ENCODE results near the gene SND1. TPM values are rescaled to one million over a fixed set of nuclear protein-coding genes. Genes with fewer than 3 reads are reported as not detected.
A peak's percentile ranks its signal among the peaks of the same experiment; 100 is the strongest.

The SND1 gene
- total and polyA plus RNA-seq, 12 donors, result 58.9 to 266 (median 132) TPM

GRCh38 chr7:128026551-128026950 lies 374.6 kb downstream of the SND1 start:
- H3K27ac ChIP-seq, result no peak overlapping the region
- intact Hi-C loops (cut with DNase I), result no loop called here
- H3K27me3 ChIP-seq, result no peaks in the 10 kb centered on the region

GRCh38 chr7:128027485-128027980 lies 375.5 kb downstream of the SND1 start:
- TF ChIP-seq CTCF (IDR thresholded peaks at IDR 0.05) (no peak), POLR2A (IDR thresholded peaks at IDR 0.05) (no peak)
- Histone ChIP-seq H3K4me3 (no peak overlapping the region), H3K27me3 (no peaks in the 10 kb centered on the region), H3K9me3 (replicated peaks in 1 of 3) (no peaks in the 10 kb centered on the region), H3K4me1 (replicated peaks in 1 of 2) (peaks cover 17 to 67% of the 10 kb centered on the region in 2 donors), H3K36me3 (replicated peaks in 1 of 2) (no peaks in the 10 kb centered on the region), H3K27ac (peak overlapping the region in 1 of 5 donors; percentile 13)
- no peak for DNase-seq
- 52 to 71% (median 57%) methylated on average over 4 of the region's 4 CpGs for WGBS, 4 donors
- intact Hi-C loops (cut with DNase I), result no loop called here

More at GRCh38 chr7:128026551-128026950, 374.6 kb downstream of the SND1 start:
- WGBS, 4 donors, result 41 to 52% (median 51%) methylated on average over 2 of the region's 2 CpGs
- no peaks in the 10 kb centered on the region for H3K9me3 ChIP-seq (replicated peaks in 1 of 3)
- H3K4me1 ChIP-seq (replicated peaks in 1 of 2), result peaks cover 15 to 69% of the 10 kb centered on the region in 2 donors
- H3K36me3 ChIP-seq (replicated peaks in 1 of 2), result no peaks in the 10 kb centered on the region
- no peak overlapping the region for H3K4me3 ChIP-seq
- no peak for TF ChIP-seq CTCF (IDR thresholded peaks at IDR 0.05)
- no peak for TF ChIP-seq POLR2A (IDR thresholded peaks at IDR 0.05)
- DNase-seq, result no peak

GRCh38 chr7:128029405-128029995 lies 377.5 kb downstream of the SND1 start:
- Histone ChIP-seq H3K27me3 (no peaks in the 10 kb centered on the region), H3K4me3 (no peak overlapping the region), H3K4me1 (replicated peaks in 1 of 2) (peaks cover 22 to 62% of the 10 kb centered on the region in 2 donors), H3K36me3 (replicated peaks in 1 of 2) (no peaks in the 10 kb centered on the region), H3K27ac (no peak overlapping the region), H3K9me3 (replicated peaks in 1 of 3) (no peaks in the 10 kb centered on the region)
- intact Hi-C loops (cut with DNase I), result no loop called here
- TF ChIP-seq POLR2A (IDR thresholded peaks at IDR 0.05) (no peak), CTCF (IDR thresholded peaks at IDR 0.05) (no peak)
- DNase-seq, result no peak
- WGBS, 4 donors, result 93 to 98% (median 95%) methylated on average over 16 to 17 of the region's 17 CpGs

GRCh38 chr7:128030263-128030653 lies 378.3 kb downstream of the SND1 start:
- TF ChIP-seq POLR2A (IDR thresholded peaks at IDR 0.05), result no peak
- no peak for TF ChIP-seq CTCF (IDR thresholded peaks at IDR 0.05)
- intact Hi-C loops (cut with DNase I), result loop anchor here (10.0 kb wide), 2 partner anchors 105 to 315 kb away; no protein-coding TSS in a partner anchor
- 95 to 100% (median 96%) methylated on average over 13 to 21 of the region's 21 CpGs for WGBS, 4 donors
- peak overlapping the region in 1 of 4 donors; percentile 68 for H3K4me3 ChIP-seq
- DNase-seq, result no peak
- no peaks in the 10 kb centered on the region for H3K9me3 ChIP-seq (replicated peaks in 1 of 3)
- no peak overlapping the region for H3K27ac ChIP-seq
- peaks cover 19 to 62% of the 10 kb centered on the region in 2 donors for H3K4me1 ChIP-seq (replicated peaks in 1 of 2)
- no peaks in the 10 kb centered on the region for H3K36me3 ChIP-seq (replicated peaks in 1 of 2)
- H3K27me3 ChIP-seq, result no peaks in the 10 kb centered on the region
